H1 (cell line): ENCODE measurements around the gene DET1. TPM values are rescaled to one million over a fixed set of nuclear protein-coding genes. Genes with fewer than 3 reads are reported as not detected.
A peak's percentile ranks its signal among the peaks of the same experiment; 100 is the strongest.

Experiments used
- CTCF ChIA-PET: fragments of 300-600 bp; sonication (Branson Sonifier 250); formaldehyde crosslinking; loops from one replicate; lab custom pipeline; 2021; ENCODE audit not compliant: partially characterized antibody; lab: Charles Lee
- POLR2A ChIA-PET: fragments of 300-600 bp; sonication (Branson Sonifier 250); formaldehyde crosslinking; loops from one replicate; lab custom pipeline; 2021; ENCODE audit warnings: inconsistent platforms; ENCODE audit not compliant: partially characterized antibody; lab: Charles Lee
- DNase-seq, 2 experiments: peaks; one replicate each; pipeline versions ENCODE4 v3.0.0 to v3.0.0-alpha.2; 2010 to 2022; ENCODE audit warnings: low spot score in 2 of 2, low read depth in 1 of 2, mixed read lengths in 1 of 2
- FAIRE-seq: peaks from 2 replicates; lab custom pipeline; 2011; peaks lifted over from hg19 to GRCh38; lab: Jason Lieb, UNC
- H2AFZ ChIP-seq: 2 replicates; pipeline ENCODE4 v1.8.1; 2012; ENCODE audit warnings: low read length, inconsistent platforms
- H2AK5ac ChIP-seq: 2 replicates; pipeline ENCODE4 v1.6.1; 2013; ENCODE audit warnings: low read depth, low read length
- H2BK120ac ChIP-seq: replicated peaks from 2 replicates; pipeline ENCODE3; 2013; ENCODE audit warnings: low read depth, low read length, inconsistent platforms
- H2BK12ac ChIP-seq: 2 replicates; pipeline ENCODE4 v1.6.1; 2013; ENCODE audit warnings: low read depth, low read length
- H2BK15ac ChIP-seq: 2 replicates; pipeline ENCODE4 v1.6.1; 2013; ENCODE audit warnings: low read length
- H2BK20ac ChIP-seq: 2 replicates; pipeline ENCODE4 v1.6.1; 2013; ENCODE audit warnings: low read length
- H2BK5ac ChIP-seq: 2 replicates; pipeline ENCODE4 v1.6.1; 2013; ENCODE audit warnings: low read depth, low read length
- H3K14ac ChIP-seq: 2 replicates; pipeline ENCODE4 v1.6.1; 2013; ENCODE audit warnings: inconsistent platforms; ENCODE audit not compliant: insufficient read length
- H3K18ac ChIP-seq: 2 replicates; pipeline ENCODE4 v1.6.1; 2013; ENCODE audit warnings: low read length; ENCODE audit errors: extremely low read depth
- H3K23ac ChIP-seq: 2 replicates; pipeline ENCODE4 v1.6.1; 2013; ENCODE audit warnings: inconsistent platforms; ENCODE audit not compliant: insufficient read length
- H3K23me2 ChIP-seq: 2 replicates; pipeline ENCODE4 v1.6.1; 2013; ENCODE audit warnings: low read depth, low read length
- H3K27ac ChIP-seq: 2 replicates; pipeline ENCODE4 v1.6.1; 2011; ENCODE audit warnings: low read depth, low read length, inconsistent platforms
- H3K27me3 ChIP-seq, 4 experiments: replicated peaks in 1 of 4; 1 replicate in 1 of 4; 2 replicates in 3 of 4; pipeline versions ENCODE4 v1.6.1 to v1.8.1; 2011 to 2013; ENCODE audit warnings: low read length in 3 of 4, mild to moderate bottlenecking in 3 of 4, inconsistent platforms in 2 of 4, mixed read lengths in 2 of 4, moderate library complexity in 1 of 4; ENCODE audit not compliant: control insufficient read depth in 3 of 4, insufficient read depth in 3 of 4; ENCODE audit errors: extremely low read depth in 1 of 4
- H3K36me3 ChIP-seq, 4 experiments: 2 replicates each; pipeline versions ENCODE4 v1.6.1 to v1.8.1; 2011 to 2013; ENCODE audit warnings: mild to moderate bottlenecking in 4 of 4, low read length in 3 of 4, moderate library complexity in 2 of 4, control low read depth in 1 of 4, inconsistent platforms in 1 of 4; ENCODE audit not compliant: insufficient read depth in 4 of 4, control insufficient read depth in 2 of 4
- H3K4ac ChIP-seq: replicated peaks from 2 replicates; pipeline ENCODE3; 2013; ENCODE audit warnings: low read length, low read depth, mixed read lengths, inconsistent platforms; ENCODE audit not compliant: insufficient read length
- H3K4me1 ChIP-seq, 4 experiments: replicated peaks in 1 of 4; 1 replicate in 1 of 4; 2 replicates in 3 of 4; pipeline versions ENCODE4 v1.6.1 to v1.8.1; 2011 to 2013; ENCODE audit warnings: low read length in 3 of 4, inconsistent platforms in 2 of 4, mixed read lengths in 1 of 4; ENCODE audit not compliant: insufficient read depth in 4 of 4, control insufficient read depth in 3 of 4
- H3K4me2 ChIP-seq, 2 experiments: 2 replicates each; pipeline versions ENCODE4 v1.6.1 to v1.8.1; 2011 to 2013; ENCODE audit warnings: low read depth in 2 of 2, low read length in 2 of 2, control low read depth in 1 of 2, inconsistent platforms in 1 of 2, mild to moderate bottlenecking in 1 of 2; ENCODE audit not compliant: insufficient read depth in 1 of 2
- H3K4me3 ChIP-seq, 4 experiments: fragments of 200-600, 300-600 bp in 1 of 4; sonication (generic), shearing (Covaris generic), sonication (Bioruptor Twin) in 1 of 4; 2 replicates each; pipeline versions ENCODE4 v1.5.1 to v1.8.1; 2011 to 2016; ENCODE audit warnings: low read length in 4 of 4, low read depth in 3 of 4, control low read depth in 2 of 4, inconsistent platforms in 2 of 4, mild to moderate bottlenecking in 2 of 4, mixed read lengths in 1 of 4, moderate library complexity in 1 of 4; ENCODE audit not compliant: insufficient read depth in 2 of 4; ENCODE audit errors: extremely low read depth in 1 of 4
- H3K56ac ChIP-seq: replicated peaks from 2 replicates; pipeline ENCODE3; 2013; ENCODE audit warnings: low read depth, mild to moderate bottlenecking, mixed read lengths, low read length, inconsistent platforms; ENCODE audit not compliant: insufficient read length
- H3K79me1 ChIP-seq: 2 replicates; pipeline ENCODE4 v1.6.1; 2013; ENCODE audit warnings: low read depth, low read length, control low read depth
- H3K79me2 ChIP-seq, 2 experiments: 2 replicates each; pipeline versions ENCODE4 v1.6.1 to v1.8.1; 2012 to 2013; ENCODE audit warnings: low read length in 2 of 2, mild to moderate bottlenecking in 2 of 2, inconsistent platforms in 1 of 2; ENCODE audit not compliant: insufficient read depth in 2 of 2, control insufficient read depth in 1 of 2
- H3K9ac ChIP-seq, 4 experiments: replicated peaks in 1 of 4; 1 replicate in 1 of 4; 2 replicates in 3 of 4; pipeline versions ENCODE4 v1.6.1 to v1.8.1; 2011 to 2013; ENCODE audit warnings: low read depth in 3 of 4, low read length in 3 of 4, control low read depth in 2 of 4, mild to moderate bottlenecking in 2 of 4, moderate library complexity in 2 of 4, inconsistent platforms in 1 of 4; ENCODE audit errors: extremely low read depth in 1 of 4
- H3K9me3 ChIP-seq, 2 experiments: 2 replicates each; pipeline versions ENCODE4 v1.6.1 to v1.8.1; 2012 to 2013; ENCODE audit warnings: mild to moderate bottlenecking in 2 of 2, moderate library complexity in 2 of 2, control low read depth in 1 of 2, inconsistent platforms in 1 of 2, low read depth in 1 of 2, low read length in 1 of 2, mixed read lengths in 1 of 2; ENCODE audit not compliant: insufficient read depth in 2 of 2
- H4K20me1 ChIP-seq, 2 experiments: replicated peaks in 1 of 2; 2 replicates each; pipeline versions ENCODE3 to v1.8.1; 2011 to 2013; ENCODE audit warnings: inconsistent platforms in 2 of 2, low read length in 2 of 2, mild to moderate bottlenecking in 1 of 2; ENCODE audit not compliant: insufficient read depth in 2 of 2, control insufficient read depth in 1 of 2
- H4K5ac ChIP-seq: 2 replicates; pipeline ENCODE4 v1.6.1; 2013; ENCODE audit warnings: low read length, low read depth, mixed read lengths, inconsistent platforms; ENCODE audit not compliant: insufficient read length
- H4K8ac ChIP-seq: 2 replicates; pipeline ENCODE4 v1.8.0; 2013; ENCODE audit warnings: mild to moderate bottlenecking, moderate library complexity, low read length, inconsistent platforms; ENCODE audit not compliant: insufficient read depth; ENCODE audit errors: extremely low read depth
- H4K91ac ChIP-seq: replicated peaks from 2 replicates; pipeline ENCODE3; 2013; ENCODE audit warnings: low read length, mixed read lengths, inconsistent platforms; ENCODE audit not compliant: insufficient read length
- CBX8 ChIP-seq: fragments of 300-800, 300-1000 bp; sonication (generic); IDR thresholded peaks from 2 replicates; pipeline ENCODE4 v1.7.1; 2016; ENCODE audit warnings: low read depth, low read length, borderline replicate concordance
- GABPA ChIP-seq: IDR thresholded peaks from 2 replicates; pipeline ENCODE4 v1.6.1; 2011; ENCODE audit warnings: mild to moderate bottlenecking, low read length, moderate library complexity, borderline replicate concordance; ENCODE audit not compliant: insufficient read depth
- HDAC2 ChIP-seq, 2 experiments: fragments of 300-600 bp in 1 of 2; sonication (generic) in 1 of 2; IDR thresholded peaks; 2 replicates each; pipeline ENCODE4 v1.6.1; 2011 to 2012; ENCODE audit warnings: low read depth in 2 of 2, low read length in 2 of 2, mild to moderate bottlenecking in 2 of 2, moderate library complexity in 2 of 2, borderline replicate concordance in 1 of 2, inconsistent platforms in 1 of 2
- JUND ChIP-seq: IDR thresholded peaks from 2 replicates; pipeline ENCODE4 v1.6.1; 2011; ENCODE audit warnings: mild to moderate bottlenecking, improper control_type of control experiment, low read length
- KDM4A ChIP-seq: IDR thresholded peaks from one replicate; pipeline ENCODE4 v1.7.1; 2012; ENCODE audit warnings: low read depth, mild to moderate bottlenecking, moderate library complexity, low read length, inconsistent platforms; ENCODE audit not compliant: severe bottlenecking
- NRF1 ChIP-seq: IDR thresholded peaks from 2 replicates; pipeline ENCODE4 v1.6.1; 2011; ENCODE audit warnings: mild to moderate bottlenecking, low read depth, low read length, improper control_type of control experiment
- RNF2 ChIP-seq: fragments of 200-900, 300-1000 bp; sonication (generic); IDR thresholded peaks from 2 replicates; pipeline ENCODE4 v1.7.1; 2016; ENCODE audit warnings: borderline replicate concordance, low read depth, mild to moderate bottlenecking, antibody characterized with exemption, low read length; ENCODE audit not compliant: poor library complexity, severe bottlenecking; ENCODE audit errors: missing control alignments
- SIN3A ChIP-seq, 2 experiments: IDR thresholded peaks in 1 of 2; conservative IDR thresholded peaks in 1 of 2; 2 replicates each; pipeline ENCODE4 v1.6.1; 2011 to 2012; ENCODE audit warnings: low read length in 2 of 2, improper control_type of control experiment in 1 of 2, low read depth in 1 of 2, mild to moderate bottlenecking in 1 of 2
- SRF ChIP-seq: IDR thresholded peaks from 2 replicates; pipeline ENCODE4 v1.6.1; 2011; ENCODE audit warnings: mild to moderate bottlenecking, low read depth, low read length, moderate library complexity
- TAF7 ChIP-seq: optimal IDR thresholded peaks from 2 replicates; pipeline ENCODE3; 2011; ENCODE audit warnings: low read depth, mild to moderate bottlenecking, inconsistent platforms, low read length, moderate library complexity, borderline replicate concordance
- USF2 ChIP-seq: IDR thresholded peaks from 2 replicates; pipeline ENCODE4 v1.6.1; 2011; ENCODE audit warnings: low read length, improper control_type of control experiment
- WGBS, 2 experiments: shearing (Covaris generic) in 1 of 2; methylation state at CpG; one replicate each; pipeline versions ENCODE4 v1.1.6 to v1.1.7; 2013 to 2015; ENCODE audit warnings: low lambda C conversion rate in 2 of 2, mixed read lengths in 2 of 2, inconsistent platforms in 1 of 2, low coverage in 1 of 2, missing lambda C conversion rate in 1 of 2; ENCODE audit not compliant: insufficient replicate concordance in 2 of 2, insufficient coverage in 1 of 2, insufficient read length in 1 of 2; ENCODE audit errors: extremely low coverage in 1 of 2, missing lambda C conversion rate in 1 of 2; 5-methylcytosine and 5-hydroxymethylcytosine counted together
- polyA plus RNA-seq, 7 experiments: library from polyadenylated mRNA; depleted of rRNA in 3 of 7; stranded (reverse) in 5 of 7; unstranded in 2 of 7; fragments of >200 nt in 5 of 7; fragments of 200-250 nt in 2 of 7; gene quantifications; 1 replicate in 5 of 7; 2 replicates in 1 of 7; 4 replicates in 1 of 7; pipeline versions ENCODE4 v1.2.1 to v1.2.3, GENCODE V29; 2011 to 2013; ENCODE audit warnings: missing spikeins in 2 of 7, mixed read lengths in 2 of 7
- total RNA-seq: library from RNA; stranded (reverse); fragmentation: NEBNext Ultra II Directional; extraction: Animal tissue kit (Norgen Biotek cat#: 25700); gene quantifications from 2 replicates; pipeline ENCODE4 v1.2.1, GENCODE V29; 2021

Gene DET1
- total and polyA plus RNA-seq, 2 of the 8 experiments (the other 6 are each of a cell fraction or from before 2014, with no cell fraction given) = 5.4 to 8.5 TPM

GRCh38 chr15:88504445-88504844 lies 42.0 kb downstream of the DET1 start:
- ChIA-PET CTCF (interaction anchor here (0.6 to 2.7 kb wide), 4 partner anchors 10 to 17 kb away, joined by 3 to 12 read pairs (median 4); no protein-coding TSS in a partner anchor), POLR2A (interaction anchor here (0.7 kb wide), 1 partner anchor 218 kb away, joined by 3 read pairs; no protein-coding TSS in a partner anchor)
- Histone ChIP-seq H3K9me3 (no peaks in the 10 kb centered on the region), H3K79me2 (no peaks in the 10 kb centered on the region), H3K4me2 (peak overlapping the region in 1 of 2 experiments; percentile 46; a peak in 1 of 4 replicates), H3K9ac (no peak overlapping the region), H3K23ac (no peak overlapping the region), H3K27me3 (peaks cover 0 to 2% (median 0%) of the 10 kb centered on the region in 4 experiments; a peak in 2 of 7 replicates), H3K56ac (no peak overlapping the region), H4K8ac (no peak overlapping the region), H4K5ac (no peak overlapping the region), H3K18ac (no peak overlapping the region), H2AK5ac (no peak overlapping the region), H3K36me3 (peaks cover 0 to 4% (median under 1%) of the 10 kb centered on the region in 4 experiments; a peak in 2 of 8 replicates), H3K14ac (no peak overlapping the region), H2AFZ (no peak overlapping the region), H3K4me1 (peaks cover 2 to 11% (median 9%) of the 10 kb centered on the region in 4 experiments; a peak in 4 of 7 replicates), H2BK5ac (no peak overlapping the region), H2BK120ac (no peak overlapping the region), H3K79me1 (no peaks in the 10 kb centered on the region), H3K4ac (no peak overlapping the region), H3K4me3 (no peak overlapping the region), H3K23me2 (no peaks in the 10 kb centered on the region), H4K20me1 (peaks cover 0 to 2% of the 10 kb centered on the region in 2 experiments), H3K27ac (no peak overlapping the region), H2BK20ac (no peak overlapping the region), H2BK15ac (no peak overlapping the region), H2BK12ac (no peak overlapping the region), H4K91ac (no peak overlapping the region)
- 38% methylated on average over 1 of the region's 1 CpG; no CpG with 5 or more reads in 1 of the 2 experiments for WGBS, 2 experiments
- DNase-seq (no peak), FAIRE-seq (no peak)
- TF ChIP-seq TAF7 (no peak), NRF1 (no peak), RNF2 (no peak), KDM4A (no peak), SRF (no peak), CBX8 (no peak), JUND (no peak), USF2 (no peak), GABPA (no peak), HDAC2 (IDR thresholded peaks at IDR 0.05; ENCODE audit: borderline replicate concordance in 1 of 2, low read depth in 2 of 2, low read length in 2 of 2) (no peak), SIN3A (conservative IDR thresholded peaks at IDR 0.05 in 1 of 2, IDR thresholded peaks at IDR 0.05 in 1 of 2; ENCODE audit: low read depth in 1 of 2, low read length in 2 of 2) (no peak)
